Middle frontal gyrus (tissue), 1 donor: ENCODE data around the gene ATP4A.
"Not testable (repeated sequence)": the region's sequence is repeated elsewhere in the genome, so short reads cannot be mapped to it uniquely, and the experiment has no call there.

Experiments
- DNase-seq: peaks from one replicate; pipeline ENCODE4 v3.0.0-alpha.2; 2015; ENCODE audit warnings: low spot score; ENCODE audit errors: extremely low spot score

ATP4A gene

GRCh38 chr19:35563207-35563829 is at the start of gene ATP4A:
Gene ATP4A, minus strand, starts transcription at chr19:35563658. Its CDS starts 29 bp downstream, at chr19:35563629.
- no peak for DNase-seq

- DNase-seq: peak; percentile 84
Measured at GRCh38 chr19:35612559-35613321, 49.3 kb upstream of the ATP4A start, which contains the start of gene HAUS5. Gene HAUS5, plus strand, starts transcription at chr19:35612735. Its CDS starts 60 bp downstream, at chr19:35612795.

- no peak for DNase-seq
Measured at GRCh38 chr19:35612224-35612558, 48.7 kb upstream of the ATP4A start.

- no peak for DNase-seq
Measured at GRCh38 chr19:35609851-35610353, 46.4 kb upstream of the ATP4A start.

- DNase-seq: no peak
Measured at GRCh38 chr19:35608251-35608650, 44.8 kb upstream of the ATP4A start.

- DNase-seq: no peak
Measured at GRCh38 chr19:35607661-35608060, 44.2 kb upstream of the ATP4A start.

- DNase-seq: not testable (repeated sequence)
Measured at GRCh38 chr19:35607170-35607569, 43.7 kb upstream of the ATP4A start.

- not testable (repeated sequence) for DNase-seq
Measured at GRCh38 chr19:35604436-35604835, 41.0 kb upstream of the ATP4A start.

- no peak for DNase-seq
Measured at GRCh38 chr19:35601971-35602370, 38.5 kb upstream of the ATP4A start.

GRCh38 chr19:35596366-35596999 is 33.0 kb upstream of the ATP4A start:
- no peak for DNase-seq

- DNase-seq: no peak
Measured at GRCh38 chr19:35595928-35596327, 32.5 kb upstream of the ATP4A start.

- DNase-seq: not testable (repeated sequence)
Measured at GRCh38 chr19:35595026-35595425, 31.6 kb upstream of the ATP4A start.

- no peak for DNase-seq
Measured at GRCh38 chr19:35592226-35592625, 28.8 kb upstream of the ATP4A start.

- no peak for DNase-seq
Measured at GRCh38 chr19:35590875-35591274, 27.4 kb upstream of the ATP4A start.

- DNase-seq: no peak
Measured at GRCh38 chr19:35587321-35587720, 23.9 kb upstream of the ATP4A start.

GRCh38 chr19:35585848-35586247 is 22.4 kb upstream of the ATP4A start, which contains the start of gene PMIS2:
Gene PMIS2, plus strand, starts transcription at chr19:35586173. Its CDS starts 87 bp downstream, at chr19:35586260.
- no peak for DNase-seq

- no peak for DNase-seq
Measured at GRCh38 chr19:35582760-35583159, 19.3 kb upstream of the ATP4A start.

- DNase-seq: no peak
Measured at GRCh38 chr19:35578707-35579106, 15.2 kb upstream of the ATP4A start.

- no peak for DNase-seq
Measured at GRCh38 chr19:35577918-35578317, 14.5 kb upstream of the ATP4A start.

GRCh38 chr19:35571406-35571965 is 8.0 kb upstream of the ATP4A start:
- DNase-seq: no peak

GRCh38 chr19:35569281-35569781 is 5.9 kb upstream of the ATP4A start:
- no peak for DNase-seq

- DNase-seq: no peak
Measured at GRCh38 chr19:35566738-35567137, 3.3 kb upstream of the ATP4A start.
